Brain microvascular endothelial cell (primary cell): ENCODE results near the gene NKX6-1.

Source experiments
- DNase-seq: peaks from one replicate; pipeline ENCODE4 v3.0.0-alpha.2; 2020
- H3K27ac ChIP-seq: fragments of 250-450 bp; sonication (Bioruptor Pico); 2 replicates; pipeline ENCODE4 v1.5.1; 2020; ENCODE audit warnings: mild to moderate bottlenecking, moderate library complexity
- H3K27me3 ChIP-seq: fragments of 250-450 bp; sonication (Bioruptor Pico); replicated peaks from 2 replicates; pipeline ENCODE4 v1.5.1; 2020; ENCODE audit warnings: mild to moderate bottlenecking
- H3K36me3 ChIP-seq: fragments of 250-450 bp; sonication (Bioruptor Pico); replicated peaks from 2 replicates; pipeline ENCODE4 v1.5.1; 2020; ENCODE audit warnings: mild to moderate bottlenecking
- H3K4me3 ChIP-seq: 2 replicates; pipeline ENCODE4 v1.5.1; 2011; ENCODE audit warnings: low read depth, mild to moderate bottlenecking, control low read depth, low read length, moderate library complexity
- in situ Hi-C: cut with HindIII; loops from 2 replicates; pipeline ENCODE4 v1.10.0; 2017; ENCODE audit warnings: low sequenced_read_pairs, low pct_ligation_motif_present
- TF ChIP-seq, protein P1 (sequence below): IDR thresholded peaks from 2 replicates; pipeline ENCODE4 v1.5.1; 2011; ENCODE audit warnings: low read depth, mild to moderate bottlenecking, moderate library complexity, low read length, control low read depth, inconsistent platforms; ENCODE audit errors: missing control alignments

The NKX6-1 gene

DNA sequence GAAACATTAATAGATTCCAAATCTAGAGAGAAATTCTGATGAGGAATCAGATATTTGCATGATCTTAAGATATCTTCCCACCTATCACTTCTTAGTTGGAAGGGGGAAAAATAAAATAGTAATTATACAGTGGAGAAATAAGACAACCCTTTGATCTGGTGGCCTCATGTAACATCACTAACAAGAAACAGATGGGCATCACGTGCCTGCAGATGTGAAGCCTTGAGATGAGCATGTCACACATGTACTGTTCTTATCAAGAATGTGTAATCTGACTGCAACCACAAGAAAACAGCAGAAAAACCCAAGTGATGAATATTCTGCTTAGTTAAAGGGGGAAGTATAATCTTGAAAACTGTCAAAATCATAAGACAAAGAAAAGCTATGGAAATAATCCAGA, 31.4 kb upstream of the NKX6-1 start:
- TF ChIP-seq, protein P1, sequence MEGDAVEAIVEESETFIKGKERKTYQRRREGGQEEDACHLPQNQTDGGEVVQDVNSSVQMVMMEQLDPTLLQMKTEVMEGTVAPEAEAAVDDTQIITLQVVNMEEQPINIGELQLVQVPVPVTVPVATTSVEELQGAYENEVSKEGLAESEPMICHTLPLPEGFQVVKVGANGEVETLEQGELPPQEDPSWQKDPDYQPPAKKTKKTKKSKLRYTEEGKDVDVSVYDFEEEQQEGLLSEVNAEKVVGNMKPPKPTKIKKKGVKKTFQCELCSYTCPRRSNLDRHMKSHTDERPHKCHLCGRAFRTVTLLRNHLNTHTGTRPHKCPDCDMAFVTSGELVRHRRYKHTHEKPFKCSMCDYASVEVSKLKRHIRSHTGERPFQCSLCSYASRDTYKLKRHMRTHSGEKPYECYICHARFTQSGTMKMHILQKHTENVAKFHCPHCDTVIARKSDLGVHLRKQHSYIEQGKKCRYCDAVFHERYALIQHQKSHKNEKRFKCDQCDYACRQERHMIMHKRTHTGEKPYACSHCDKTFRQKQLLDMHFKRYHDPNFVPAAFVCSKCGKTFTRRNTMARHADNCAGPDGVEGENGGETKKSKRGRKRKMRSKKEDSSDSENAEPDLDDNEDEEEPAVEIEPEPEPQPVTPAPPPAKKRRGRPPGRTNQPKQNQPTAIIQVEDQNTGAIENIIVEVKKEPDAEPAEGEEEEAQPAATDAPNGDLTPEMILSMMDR = no peak
- in situ Hi-C loops = no loop called here
- DNase-seq = peak; percentile 61

DNA sequence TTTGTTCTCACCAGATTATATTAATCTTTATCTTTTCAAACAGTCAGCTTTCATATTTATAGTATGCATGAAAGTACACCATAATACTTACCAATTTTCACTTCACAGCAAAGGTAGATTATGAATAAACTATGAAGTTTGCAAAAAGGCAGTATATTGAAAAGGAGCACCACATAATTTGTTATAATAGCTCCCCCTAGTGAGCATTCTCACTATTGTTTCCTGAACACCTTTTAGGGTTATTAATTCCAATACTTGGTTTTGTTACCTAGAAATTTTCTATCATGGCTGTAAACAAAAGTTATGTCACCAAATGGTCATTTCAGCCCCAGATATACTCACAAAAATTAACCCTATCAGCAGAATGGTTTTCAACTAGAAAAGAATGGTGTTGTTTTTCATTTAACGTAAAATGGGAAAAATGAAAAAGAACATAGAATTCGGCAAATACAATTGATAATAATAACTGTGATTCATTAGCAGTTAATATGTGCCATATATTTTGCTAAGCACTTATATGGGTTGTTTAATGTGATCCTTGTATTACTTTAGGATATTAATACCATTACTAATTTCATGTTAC, 30.2 kb upstream of the NKX6-1 start:
- no peak overlapping the region for H3K27ac ChIP-seq
- no peaks in the 10 kb centered on the region for H3K36me3 ChIP-seq
- in situ Hi-C loops = no loop called here
- no peaks in the 10 kb centered on the region for H3K27me3 ChIP-seq
- TF ChIP-seq, protein P1 = peak; percentile 39
- no peak overlapping the region for H3K4me3 ChIP-seq
- no peak for DNase-seq

More for the DNA sequence above, 31.4 kb upstream of the NKX6-1 start:
- H3K4me3 ChIP-seq = no peak overlapping the region
- H3K27ac ChIP-seq = no peak overlapping the region
- H3K36me3 ChIP-seq = no peaks in the 10 kb centered on the region
- H3K27me3 ChIP-seq = no peaks in the 10 kb centered on the region

DNA sequence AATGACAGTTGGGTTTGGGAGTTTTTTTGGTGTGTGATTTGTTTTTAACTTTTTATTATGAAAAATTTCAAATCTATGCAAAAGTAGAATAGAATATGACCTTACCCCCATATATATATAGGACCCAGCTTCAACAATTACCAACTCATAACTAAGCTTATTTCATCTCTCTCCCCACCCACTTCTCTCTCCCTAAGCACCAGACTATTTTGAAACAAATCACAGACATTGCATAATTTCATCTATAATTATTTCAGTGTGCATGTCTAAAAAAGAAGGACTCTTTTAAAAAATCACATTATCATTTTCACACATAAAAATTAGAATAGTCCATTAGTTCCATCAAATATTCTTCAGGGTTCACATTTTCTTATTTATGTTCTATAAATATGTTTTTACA, 28.3 kb upstream of the NKX6-1 start:
- H3K27me3 ChIP-seq = no peaks in the 10 kb centered on the region
- no peak overlapping the region for H3K4me3 ChIP-seq
- no peaks in the 10 kb centered on the region for H3K36me3 ChIP-seq
- TF ChIP-seq, protein P1 = no peak
- DNase-seq = no peak
- no peak overlapping the region for H3K27ac ChIP-seq
- in situ Hi-C loops = no loop called here

DNA sequence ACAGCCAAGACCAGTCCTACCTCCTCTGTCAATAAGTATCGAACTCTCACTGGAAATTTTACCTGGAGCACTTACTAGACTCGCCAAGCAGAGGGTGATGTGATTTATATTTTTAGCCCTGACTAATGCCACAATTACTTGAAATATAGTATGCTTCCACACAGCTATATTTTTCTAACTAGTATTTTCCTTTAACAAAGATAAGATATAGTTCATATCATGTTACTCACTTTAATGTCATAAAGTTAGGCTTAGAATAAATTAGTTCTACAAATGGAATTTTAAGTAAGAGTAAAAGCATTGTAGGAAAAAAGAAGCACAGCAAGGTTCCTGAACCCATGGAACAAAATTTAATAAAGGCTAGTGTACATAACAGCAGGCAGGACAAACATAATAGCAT, 16.0 kb upstream of the NKX6-1 start:
- H3K4me3 ChIP-seq = no peak overlapping the region
- in situ Hi-C loops = no loop called here
- no peaks in the 10 kb centered on the region for H3K27me3 ChIP-seq
- no peaks in the 10 kb centered on the region for H3K36me3 ChIP-seq
- TF ChIP-seq, protein P1 = no peak
- no peak for DNase-seq
- H3K27ac ChIP-seq = no peak overlapping the region

DNA sequence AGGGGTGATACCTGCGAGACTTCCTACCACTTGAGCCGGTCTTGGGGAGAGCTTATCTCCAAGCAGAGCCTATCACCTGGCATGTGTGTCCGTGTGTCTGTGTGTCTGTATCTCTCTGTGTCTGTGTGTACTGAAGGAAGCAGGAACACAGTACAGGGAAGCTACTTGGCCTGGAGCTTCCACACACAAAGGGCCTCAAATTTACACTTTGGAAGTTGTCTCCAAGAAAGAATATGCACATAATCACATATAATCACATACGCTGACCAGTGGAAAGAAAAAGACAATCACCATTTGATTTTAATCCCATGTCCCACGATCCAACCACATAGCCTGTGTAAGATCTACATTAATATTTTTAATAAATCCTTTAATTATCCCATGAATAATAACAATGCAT, 13.2 kb upstream of the NKX6-1 start:
- Histone ChIP-seq H3K4me3 (no peak overlapping the region), H3K27me3 (peaks cover 3% of the 10 kb centered on the region)
- in situ Hi-C loops = no loop called here

More for the DNA sequence above, 13.2 kb upstream of the NKX6-1 start:
- H3K36me3 ChIP-seq = no peaks in the 10 kb centered on the region
- TF ChIP-seq, protein P1 = no peak
- no peak overlapping the region for H3K27ac ChIP-seq
- DNase-seq = no peak
